ENCODE measurements around the gene PRTFDC1.

Gene PRTFDC1

DNA sequence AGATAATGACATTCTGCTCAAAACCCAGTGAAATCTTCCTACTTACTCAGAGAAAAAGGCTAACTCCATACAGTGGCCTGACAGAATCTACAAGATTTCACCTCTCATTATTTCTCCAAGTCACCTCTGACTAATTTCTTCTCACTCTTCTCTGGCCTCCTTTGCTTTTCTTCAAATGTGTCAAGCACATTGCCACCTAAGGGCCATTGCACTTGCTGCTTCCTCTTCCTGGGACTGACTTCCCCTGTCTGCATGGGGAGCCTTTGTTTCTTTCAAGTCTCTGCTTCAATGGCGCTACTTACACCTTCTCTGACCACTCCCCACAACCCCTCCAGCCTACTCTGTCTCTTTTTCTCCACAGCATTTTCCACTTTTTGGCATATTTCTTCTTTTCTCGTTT, 36.0 kb downstream of the PRTFDC1 start:
- Histone ChIP-seq H3K4me3 (ENCODE audit: low read depth, low read length) (no peak overlapping the region), H3K27me3 (ENCODE audit: control insufficient read depth, insufficient read depth, low read length) (no peaks in the 10 kb centered on the region), H3K4me1 (peaks cover 18% of the 10 kb centered on the region), H3K4me2 (ENCODE audit: low read length) (no peak overlapping the region), H3K9me3 (ENCODE audit: control insufficient read depth, low read length) (no peaks in the 10 kb centered on the region), H3K36me3 (ENCODE audit: control insufficient read depth, insufficient read depth, low read length) (no peaks in the 10 kb centered on the region), H3K79me2 (no peaks in the 10 kb centered on the region), H3K27ac (no peak overlapping the region), H2AFZ (peak overlapping the region; percentile 20), H3K9ac (no peak overlapping the region)
- TF ChIP-seq, protein P1, sequence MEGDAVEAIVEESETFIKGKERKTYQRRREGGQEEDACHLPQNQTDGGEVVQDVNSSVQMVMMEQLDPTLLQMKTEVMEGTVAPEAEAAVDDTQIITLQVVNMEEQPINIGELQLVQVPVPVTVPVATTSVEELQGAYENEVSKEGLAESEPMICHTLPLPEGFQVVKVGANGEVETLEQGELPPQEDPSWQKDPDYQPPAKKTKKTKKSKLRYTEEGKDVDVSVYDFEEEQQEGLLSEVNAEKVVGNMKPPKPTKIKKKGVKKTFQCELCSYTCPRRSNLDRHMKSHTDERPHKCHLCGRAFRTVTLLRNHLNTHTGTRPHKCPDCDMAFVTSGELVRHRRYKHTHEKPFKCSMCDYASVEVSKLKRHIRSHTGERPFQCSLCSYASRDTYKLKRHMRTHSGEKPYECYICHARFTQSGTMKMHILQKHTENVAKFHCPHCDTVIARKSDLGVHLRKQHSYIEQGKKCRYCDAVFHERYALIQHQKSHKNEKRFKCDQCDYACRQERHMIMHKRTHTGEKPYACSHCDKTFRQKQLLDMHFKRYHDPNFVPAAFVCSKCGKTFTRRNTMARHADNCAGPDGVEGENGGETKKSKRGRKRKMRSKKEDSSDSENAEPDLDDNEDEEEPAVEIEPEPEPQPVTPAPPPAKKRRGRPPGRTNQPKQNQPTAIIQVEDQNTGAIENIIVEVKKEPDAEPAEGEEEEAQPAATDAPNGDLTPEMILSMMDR (IDR thresholded peaks at IDR 0.05): no peak

DNA sequence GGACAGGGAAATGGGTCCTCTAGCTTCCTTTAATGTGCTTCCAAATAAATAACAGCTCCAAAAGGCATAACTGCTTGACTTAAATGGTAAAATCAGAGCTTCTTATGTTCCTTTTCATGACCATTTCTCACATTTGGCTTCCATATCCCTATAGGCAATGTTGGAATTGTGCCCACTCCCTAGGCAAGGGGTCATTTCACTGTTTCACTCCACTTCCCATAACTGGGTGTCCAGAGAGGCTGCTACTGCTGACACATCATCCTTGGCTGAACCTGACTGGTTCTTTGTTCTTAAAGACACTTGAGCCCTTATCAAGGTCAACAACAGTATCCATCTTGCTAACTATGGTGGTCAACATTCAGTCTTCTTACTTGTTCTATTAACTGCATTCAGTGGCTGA, 37.1 kb downstream of the PRTFDC1 start:
- H3K79me2 ChIP-seq: no peaks in the 10 kb centered on the region
- no peak overlapping the region for H3K9ac ChIP-seq
- H3K4me3 ChIP-seq (ENCODE audit: low read depth, low read length): no peak overlapping the region
- no peaks in the 10 kb centered on the region for H3K27me3 ChIP-seq (ENCODE audit: control insufficient read depth, insufficient read depth, low read length)
- H3K4me2 ChIP-seq (ENCODE audit: low read length): no peak overlapping the region
- TF ChIP-seq, protein P1 (IDR thresholded peaks at IDR 0.05): no peak
- H2AFZ ChIP-seq: no peak overlapping the region
- H3K27ac ChIP-seq: no peak overlapping the region
- H3K9me3 ChIP-seq (ENCODE audit: control insufficient read depth, low read length): no peaks in the 10 kb centered on the region
- H3K4me1 ChIP-seq: peaks cover 14% of the 10 kb centered on the region
- no peaks in the 10 kb centered on the region for H3K36me3 ChIP-seq (ENCODE audit: control insufficient read depth, insufficient read depth, low read length)

- Histone ChIP-seq H3K9ac (no peak overlapping the region), H3K4me2 (ENCODE audit: low read length) (no peak overlapping the region), H3K27me3 (ENCODE audit: control insufficient read depth, insufficient read depth, low read length) (no peaks in the 10 kb centered on the region), H3K36me3 (ENCODE audit: control insufficient read depth, insufficient read depth, low read length) (no peaks in the 10 kb centered on the region), H3K4me3 (ENCODE audit: low read depth, low read length) (no peak overlapping the region), H2AFZ (no peak overlapping the region), H3K27ac (no peak overlapping the region), H3K4me1 (peaks cover 14% of the 10 kb centered on the region), H3K9me3 (ENCODE audit: control insufficient read depth, low read length) (no peaks in the 10 kb centered on the region), H3K79me2 (no peaks in the 10 kb centered on the region)
- TF ChIP-seq, protein P1 (IDR thresholded peaks at IDR 0.05): no peak
These were observed 38.3 kb downstream of the PRTFDC1 start for GRCh38 chr10:24914148-24914547.

DNA sequence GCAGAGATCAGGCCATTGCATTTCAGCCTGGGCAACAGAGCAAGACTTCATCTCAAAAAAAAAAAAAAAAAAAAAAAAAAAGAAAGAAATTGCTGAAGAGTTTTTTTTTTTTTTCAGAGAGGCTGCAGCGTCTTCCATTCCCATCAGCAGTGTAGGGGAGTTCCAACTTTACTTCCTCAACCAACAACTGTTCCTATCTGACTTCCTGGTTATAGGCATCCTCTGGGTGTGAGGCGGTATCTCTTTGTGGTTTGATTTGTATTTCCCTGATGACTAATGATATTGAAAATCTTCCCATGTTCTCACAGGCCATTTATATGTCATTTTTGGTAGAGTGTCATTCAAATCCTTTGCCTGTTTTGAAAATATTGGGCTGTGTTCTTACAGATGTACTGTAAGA, 40.2 kb downstream of the PRTFDC1 start:
- H3K36me3 ChIP-seq (ENCODE audit: control insufficient read depth, insufficient read depth, low read length): no peaks in the 10 kb centered on the region
- TF ChIP-seq, protein P1 (IDR thresholded peaks at IDR 0.05): no peak
- H3K4me1 ChIP-seq: peaks cover 14% of the 10 kb centered on the region
- no peak overlapping the region for H3K4me3 ChIP-seq (ENCODE audit: low read depth, low read length)
- H3K9ac ChIP-seq: no peak overlapping the region
- H3K4me2 ChIP-seq (ENCODE audit: low read length): no peak overlapping the region
- H3K79me2 ChIP-seq: no peaks in the 10 kb centered on the region
- no peaks in the 10 kb centered on the region for H3K9me3 ChIP-seq (ENCODE audit: control insufficient read depth, low read length)
- H3K27ac ChIP-seq: no peak overlapping the region
- no peak overlapping the region for H2AFZ ChIP-seq
- H3K27me3 ChIP-seq (ENCODE audit: control insufficient read depth, insufficient read depth, low read length): no peaks in the 10 kb centered on the region

- TF ChIP-seq, protein P1 (IDR thresholded peaks at IDR 0.05): no peak
- Histone ChIP-seq H3K4me1 (peaks cover 14% of the 10 kb centered on the region), H2AFZ (no peak overlapping the region), H3K27me3 (ENCODE audit: control insufficient read depth, insufficient read depth, low read length) (no peaks in the 10 kb centered on the region), H3K36me3 (ENCODE audit: control insufficient read depth, insufficient read depth, low read length) (no peaks in the 10 kb centered on the region), H3K4me3 (ENCODE audit: low read depth, low read length) (no peak overlapping the region), H3K9me3 (ENCODE audit: control insufficient read depth, low read length) (no peaks in the 10 kb centered on the region), H3K4me2 (ENCODE audit: low read length) (no peak overlapping the region), H3K79me2 (peaks cover 3% of the 10 kb centered on the region), H3K27ac (no peak overlapping the region), H3K9ac (no peak overlapping the region)
These were observed 41.4 kb downstream of the PRTFDC1 start for GRCh38 chr10:24911029-24911428.
